GM21447 (cell line): Measurements from ENCODE around the gene HOXC11.
A peak's percentile ranks its signal among the peaks of the same experiment; 100 is the strongest.

Source experiments
- ATAC-seq: cut with Tn5 transposase; IDR thresholded peaks from one replicate; pipeline ENCODE4 v1.9.1; 2021; ENCODE audit not compliant: unreplicated experiment

The HOXC11 gene

DNA sequence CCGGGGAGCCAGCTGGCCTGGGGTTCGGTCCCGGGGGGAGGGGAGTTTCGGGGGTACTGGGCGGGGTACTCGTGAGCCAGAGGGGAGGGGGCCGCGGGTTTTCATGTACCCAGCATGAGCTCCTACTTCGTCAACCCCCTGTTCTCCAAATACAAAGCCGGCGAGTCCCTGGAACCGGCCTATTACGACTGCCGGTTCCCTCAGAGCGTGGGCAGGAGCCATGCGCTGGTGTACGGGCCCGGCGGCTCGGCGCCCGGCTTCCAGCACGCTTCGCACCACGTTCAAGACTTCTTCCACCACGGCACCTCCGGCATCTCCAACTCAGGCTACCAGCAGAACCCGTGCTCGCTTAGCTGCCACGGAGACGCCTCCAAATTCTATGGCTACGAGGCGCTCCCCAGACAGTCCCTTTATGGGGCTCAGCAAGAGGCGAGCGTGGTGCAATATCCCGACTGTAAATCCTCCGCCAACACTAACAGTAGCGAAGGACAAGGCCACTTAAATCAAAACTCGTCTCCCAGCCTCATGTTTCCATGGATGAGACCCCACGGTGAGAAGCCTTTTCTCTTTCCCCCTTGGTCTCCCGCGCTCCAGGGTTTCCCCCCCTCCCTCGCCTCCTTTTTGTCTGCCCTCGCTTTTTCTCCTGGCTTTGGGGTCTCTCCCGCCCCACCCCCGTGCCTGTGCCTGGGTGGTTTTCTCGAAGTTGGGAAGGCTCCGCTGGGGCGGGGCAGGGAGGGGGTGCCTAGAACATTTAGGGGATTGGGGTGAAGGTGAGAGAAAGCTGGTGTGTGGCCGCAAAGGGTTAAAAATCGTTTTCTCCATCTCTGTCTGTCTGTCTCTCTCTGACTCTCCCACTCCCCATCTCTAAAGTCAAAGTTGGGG is 36.5 kb downstream of the HOXC11 start:
- no peak for ATAC-seq

DNA sequence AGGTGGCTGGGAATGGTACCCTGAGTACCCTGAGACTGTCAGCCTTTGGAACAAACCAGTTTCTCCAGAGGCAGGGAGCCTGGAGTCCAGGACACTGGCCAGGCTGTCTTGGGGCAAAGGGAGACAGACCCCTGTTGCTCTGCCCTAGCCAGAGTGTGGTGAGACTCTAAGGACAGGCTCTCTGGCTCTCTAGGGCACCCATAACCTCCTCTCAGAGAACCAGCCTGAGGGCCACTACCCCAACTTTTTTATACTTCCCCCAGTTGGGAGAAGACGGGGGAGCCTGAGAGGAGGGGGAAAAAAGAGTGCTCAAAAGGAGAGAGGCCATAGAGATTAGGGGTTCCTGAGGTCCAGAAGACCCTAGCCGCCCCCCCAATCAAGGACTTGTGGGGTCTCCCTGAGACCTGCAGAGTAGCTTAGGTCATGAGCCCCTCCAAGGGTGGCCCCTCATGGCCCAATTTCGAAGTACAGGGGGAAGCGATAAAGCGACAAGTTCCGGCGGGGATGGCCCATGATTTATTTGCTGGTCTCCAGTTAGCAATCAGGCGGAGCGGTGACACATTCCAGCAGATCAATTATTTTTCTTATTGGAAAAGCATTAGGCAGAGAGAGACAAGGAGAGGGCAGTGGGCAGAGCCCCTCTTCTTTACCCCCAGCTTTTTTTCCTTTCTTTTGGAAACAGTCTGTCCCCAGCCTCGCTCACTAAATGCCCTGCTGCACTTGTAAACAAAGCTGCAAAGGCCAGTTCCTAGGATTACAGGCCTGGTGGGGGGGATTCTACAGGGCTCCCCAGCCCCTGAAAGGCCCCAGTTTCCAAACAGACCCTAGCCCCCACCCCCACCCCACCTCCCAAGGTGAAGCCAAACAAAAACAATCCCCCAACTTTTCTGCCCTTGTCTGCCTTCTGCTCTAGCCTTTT is 37.4 kb downstream of the HOXC11 start:
- ATAC-seq: no peak

DNA sequence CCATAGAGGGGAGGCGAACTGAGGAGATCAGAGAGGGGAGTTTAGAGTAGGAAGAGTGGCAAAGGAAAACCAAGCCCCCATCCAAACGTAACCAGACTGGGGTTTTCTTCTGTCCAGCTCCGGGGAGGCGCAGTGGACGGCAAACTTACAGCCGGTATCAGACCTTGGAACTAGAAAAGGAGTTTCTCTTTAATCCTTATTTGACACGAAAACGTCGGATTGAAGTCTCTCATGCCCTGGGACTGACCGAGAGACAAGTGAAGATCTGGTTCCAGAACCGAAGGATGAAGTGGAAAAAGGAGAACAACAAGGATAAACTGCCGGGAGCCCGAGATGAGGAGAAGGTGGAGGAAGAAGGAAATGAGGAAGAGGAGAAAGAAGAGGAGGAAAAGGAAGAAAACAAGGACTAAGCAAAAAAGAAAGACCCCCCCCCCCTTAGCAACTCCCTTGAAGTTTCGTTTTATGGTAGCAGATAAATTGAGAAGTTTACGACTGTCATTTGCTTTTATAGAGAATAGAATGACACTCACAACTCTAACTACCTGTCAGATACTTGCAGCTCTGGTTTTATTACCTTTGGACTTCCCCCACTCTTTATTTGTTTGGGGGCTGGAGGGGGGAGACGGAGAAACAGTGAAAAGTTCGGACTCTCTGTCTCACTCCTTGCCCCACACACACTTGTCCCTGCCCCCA is 38.2 kb downstream of the HOXC11 start:
- no peak for ATAC-seq

DNA sequence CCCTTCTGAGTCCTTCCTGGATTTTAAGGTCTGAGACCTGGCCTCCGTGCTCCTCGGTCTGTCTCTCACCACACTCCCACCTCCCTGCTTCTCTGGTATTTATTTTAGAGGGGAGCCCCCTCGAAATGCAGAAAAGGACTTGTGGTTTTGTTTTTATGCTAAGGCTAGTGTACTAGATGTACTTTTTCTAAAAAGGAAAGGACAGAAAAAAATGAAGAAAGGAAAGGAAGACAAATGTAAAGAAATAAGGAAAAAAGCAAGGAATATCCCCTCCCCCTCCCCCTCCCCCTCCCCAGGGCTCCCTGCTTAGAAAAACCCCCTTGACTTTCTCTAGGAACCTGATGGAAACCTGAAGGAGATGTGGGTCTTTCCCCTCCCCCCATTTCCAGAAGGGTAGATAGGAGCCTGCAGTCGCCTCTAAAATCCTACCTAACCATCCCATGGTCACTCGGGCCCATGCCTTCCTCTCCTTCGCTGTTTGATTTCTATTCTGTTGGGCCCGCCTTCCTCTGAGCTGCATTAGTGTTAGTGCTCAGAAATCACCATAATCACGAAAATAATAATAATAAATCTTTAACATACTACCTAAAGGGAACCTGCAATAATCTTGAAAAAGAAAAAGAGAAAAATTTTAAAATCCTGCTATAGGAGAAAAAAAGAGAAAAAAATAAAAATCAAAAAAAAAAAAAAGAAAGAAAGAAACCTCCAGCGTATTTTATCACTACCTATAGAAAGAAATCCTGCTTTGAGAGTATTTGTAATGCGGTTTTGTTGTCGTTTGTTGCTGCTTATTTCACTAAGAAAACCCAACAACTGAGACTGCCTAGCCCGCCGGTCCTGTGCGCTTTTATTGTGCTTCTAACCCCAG is 39.0 kb downstream of the HOXC11 start:
- no peak for ATAC-seq

DNA sequence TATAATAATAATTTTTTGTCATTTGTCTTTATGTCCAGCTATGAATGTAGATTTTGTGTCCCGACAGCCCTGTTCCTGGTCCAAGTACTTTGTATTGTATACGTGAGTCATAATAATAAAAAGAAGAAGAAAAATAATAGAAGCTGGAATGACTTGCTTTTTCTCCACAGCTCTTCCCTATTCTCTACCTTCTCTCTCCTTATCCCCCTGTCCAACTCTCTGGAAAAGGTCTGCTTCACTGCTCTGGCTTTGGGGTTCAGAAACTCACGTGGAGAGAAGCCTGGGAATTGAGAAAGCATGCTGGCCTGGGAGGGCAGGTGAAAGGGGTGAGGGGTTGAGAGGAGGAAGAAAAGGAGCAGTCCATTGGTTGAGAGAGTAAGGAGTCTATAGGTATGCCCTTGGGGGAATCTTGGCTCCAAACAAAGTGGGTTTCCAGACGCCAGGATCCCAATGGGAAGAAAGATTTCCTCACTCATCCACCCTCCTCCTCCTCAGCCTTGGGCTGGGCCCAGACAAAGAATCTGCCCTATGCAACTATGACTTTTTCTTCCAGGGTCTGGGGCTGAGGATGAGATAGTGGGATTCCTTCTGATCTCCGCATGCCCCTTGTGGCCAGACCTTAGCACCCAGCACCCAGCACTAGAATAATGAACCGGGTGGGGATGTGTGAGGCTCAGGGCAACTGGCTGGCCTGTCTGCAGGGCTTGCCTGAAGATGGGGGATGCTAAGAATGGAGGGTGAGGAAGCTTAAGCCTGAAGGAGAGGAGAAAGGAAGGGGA is 39.9 kb downstream of the HOXC11 start:
- no peak for ATAC-seq

DNA sequence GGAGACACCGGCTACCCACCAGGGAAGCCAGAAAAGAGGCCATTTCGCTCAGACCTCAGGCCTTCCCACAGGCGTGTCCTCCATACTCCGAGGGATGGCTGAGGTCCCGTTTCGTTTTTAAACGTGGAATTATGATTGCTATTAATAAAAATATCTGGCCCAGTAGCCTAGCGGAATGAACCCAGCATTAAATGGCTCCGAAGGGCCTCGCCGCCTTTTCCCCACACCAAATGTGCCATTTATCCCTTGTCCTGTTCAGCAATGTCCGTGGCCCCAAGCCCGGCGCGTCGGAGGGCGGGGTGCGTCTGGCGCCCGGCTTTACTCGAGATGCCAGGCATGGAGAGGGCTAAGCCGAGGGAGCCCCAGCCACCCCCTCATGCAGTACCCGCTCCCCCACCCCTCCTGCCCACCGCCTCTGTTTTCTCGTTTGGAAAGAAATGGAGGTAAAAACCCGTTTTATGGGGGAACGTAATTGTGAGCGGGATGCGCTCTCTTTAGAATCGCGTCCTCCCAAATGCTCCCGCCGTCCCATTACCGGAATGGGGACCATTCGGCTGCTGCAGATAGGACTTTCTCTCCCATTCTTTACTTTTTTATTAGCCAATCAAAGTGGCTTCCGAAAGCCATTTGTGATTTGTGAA is 41.6 kb downstream of the HOXC11 start:
- no peak for ATAC-seq

DNA sequence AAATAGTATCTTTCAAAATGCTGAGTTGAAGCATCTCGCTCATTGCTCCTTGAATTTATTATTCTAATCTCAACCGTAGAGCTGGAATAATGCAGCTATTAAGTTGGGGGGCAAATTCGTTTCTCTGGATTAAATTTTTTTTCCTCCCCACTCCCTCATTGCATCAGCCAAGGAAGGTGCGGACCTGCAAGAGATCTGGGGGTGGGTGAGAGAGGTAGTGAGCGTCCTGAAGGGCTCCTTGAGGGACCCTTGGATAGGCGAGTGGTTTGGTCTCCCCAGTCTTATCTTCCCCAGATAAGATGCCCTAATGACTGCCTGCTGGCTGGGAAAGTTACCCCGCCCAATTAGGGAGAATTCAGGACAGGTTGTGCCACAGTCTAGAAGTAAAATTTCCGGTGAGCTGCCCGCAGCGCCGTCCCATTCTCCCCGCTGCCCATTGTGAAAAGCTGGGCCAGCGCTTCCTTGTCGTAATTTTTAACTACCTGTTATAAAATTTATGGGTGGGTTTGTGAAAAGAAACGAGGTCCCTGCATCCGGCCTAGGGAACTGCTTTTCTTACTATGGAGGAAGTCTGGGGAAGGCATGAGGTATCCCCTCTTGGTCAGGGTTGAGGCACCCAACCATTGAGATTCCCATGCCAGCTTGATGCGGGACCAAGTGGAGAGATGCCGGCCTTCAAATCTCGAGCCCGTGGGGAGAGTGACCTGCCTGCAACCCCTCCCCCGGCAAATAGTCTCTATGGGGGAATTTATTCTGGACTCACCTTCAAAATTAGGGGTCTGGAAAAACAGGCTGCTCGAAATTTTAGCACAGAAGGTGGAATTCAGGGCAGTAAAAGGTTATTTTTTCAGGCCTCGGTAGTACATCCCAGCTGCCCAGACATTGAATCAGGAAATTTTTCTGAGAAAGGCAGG is 42.3 kb downstream of the HOXC11 start:
- no peak for ATAC-seq

DNA sequence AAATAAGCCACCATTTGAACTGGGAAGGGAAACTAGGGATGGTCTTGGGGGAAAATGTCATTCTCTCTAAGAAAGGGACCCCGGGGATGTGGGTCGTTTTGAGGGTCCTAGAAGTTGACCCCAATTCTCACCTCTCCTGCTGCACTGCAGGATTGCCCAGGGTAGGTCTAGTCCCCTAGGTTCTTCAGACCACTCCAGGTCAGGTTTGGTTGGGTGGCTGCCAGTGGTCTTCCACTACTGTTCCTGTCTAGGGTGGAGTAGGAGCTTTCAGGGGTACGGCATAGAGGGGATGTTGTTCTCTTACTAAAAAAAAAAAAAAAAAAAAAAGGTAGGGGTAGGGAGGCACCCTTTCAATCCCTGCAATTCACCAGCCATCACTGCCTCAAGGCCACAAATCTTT is 43.1 kb downstream of the HOXC11 start:
- ATAC-seq: no peak

DNA sequence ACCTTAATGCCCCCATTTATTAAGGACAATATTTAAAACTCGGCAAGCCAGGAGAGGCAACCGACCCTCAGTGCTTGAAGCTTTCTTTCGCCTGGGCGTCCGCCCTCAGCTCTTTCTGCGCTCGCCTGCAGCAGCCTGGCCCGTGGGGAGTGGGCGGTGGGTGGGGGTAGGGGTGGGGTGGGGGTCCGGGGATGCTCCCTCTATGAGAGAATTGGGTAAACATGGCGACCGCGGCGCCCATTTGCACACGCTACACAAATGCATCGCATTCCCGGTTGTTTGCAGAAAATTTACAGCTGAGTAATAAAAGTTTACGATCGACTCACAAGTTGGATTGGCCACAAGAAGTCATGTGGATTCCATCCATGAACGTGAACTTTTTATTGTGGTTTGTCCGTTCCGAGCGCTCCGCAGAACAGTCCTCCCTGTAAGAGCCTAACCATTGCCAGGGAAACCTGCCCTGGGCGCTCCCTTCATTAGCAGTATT is 43.6 kb downstream of the HOXC11 start:
- no peak for ATAC-seq

DNA sequence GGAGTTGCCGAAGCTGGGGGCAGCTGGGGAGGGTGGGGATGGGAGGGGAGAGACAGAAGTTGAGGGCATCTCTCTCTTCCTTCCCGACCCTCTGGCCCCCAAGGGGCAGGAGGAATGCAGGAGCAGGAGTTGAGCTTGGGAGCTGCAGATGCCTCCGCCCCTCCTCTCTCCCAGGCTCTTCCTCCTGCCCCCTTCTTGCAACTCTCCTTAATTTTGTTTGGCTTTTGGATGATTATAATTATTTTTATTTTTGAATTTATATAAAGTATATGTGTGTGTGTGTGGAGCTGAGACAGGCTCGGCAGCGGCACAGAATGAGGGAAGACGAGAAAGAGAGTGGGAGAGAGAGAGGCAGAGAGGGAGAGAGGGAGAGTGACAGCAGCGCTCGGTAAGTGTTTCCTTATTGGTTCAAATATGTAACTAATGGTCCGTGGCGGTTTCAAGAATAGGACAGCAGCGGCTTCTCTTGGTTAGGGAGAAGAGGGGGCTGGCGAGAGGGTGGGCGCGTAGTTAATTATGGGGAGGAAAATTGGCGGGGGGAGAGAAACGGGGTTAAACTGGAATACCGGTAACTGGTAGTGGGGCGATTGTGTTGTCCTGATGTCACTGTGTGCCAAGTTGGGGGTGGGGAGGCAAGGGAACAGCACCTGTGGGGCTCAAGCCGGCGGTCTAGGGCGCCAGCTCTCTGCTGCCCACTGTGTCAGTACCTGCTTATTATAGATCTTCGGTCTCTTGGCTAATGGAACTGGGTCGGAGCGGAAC is 44.3 kb downstream of the HOXC11 start:
- ATAC-seq: peak; percentile 35

DNA sequence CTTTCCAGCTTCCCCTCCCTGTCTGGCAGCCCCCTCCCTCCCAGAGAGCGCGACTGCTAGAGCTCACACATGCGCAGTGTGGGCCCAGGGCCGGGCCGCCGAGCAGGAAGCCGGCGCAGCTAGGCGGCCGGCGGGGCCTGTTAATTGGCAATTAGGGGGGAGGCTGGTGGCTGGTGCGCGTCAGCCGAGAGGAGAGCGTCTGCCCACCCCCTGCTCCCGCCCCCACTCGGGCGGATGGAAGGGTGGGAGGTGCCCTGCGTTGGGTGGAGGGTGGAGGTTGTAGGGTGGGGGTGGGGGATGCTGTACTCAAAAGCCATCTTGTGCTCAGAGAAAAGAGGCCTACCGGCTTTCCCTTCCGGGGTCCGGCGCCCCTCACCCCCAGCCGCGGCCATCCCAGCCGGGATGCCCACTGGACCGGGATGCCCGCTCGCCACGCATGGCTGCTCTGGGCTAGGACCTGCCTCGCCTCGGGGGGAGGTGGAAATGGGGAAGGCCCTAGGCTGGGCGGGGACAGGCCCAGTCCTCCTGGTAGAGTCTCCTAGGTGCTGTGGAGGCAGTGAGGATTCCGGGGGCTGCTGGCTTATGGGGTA is 45.0 kb downstream of the HOXC11 start:
- peak; percentile 61 for ATAC-seq

DNA sequence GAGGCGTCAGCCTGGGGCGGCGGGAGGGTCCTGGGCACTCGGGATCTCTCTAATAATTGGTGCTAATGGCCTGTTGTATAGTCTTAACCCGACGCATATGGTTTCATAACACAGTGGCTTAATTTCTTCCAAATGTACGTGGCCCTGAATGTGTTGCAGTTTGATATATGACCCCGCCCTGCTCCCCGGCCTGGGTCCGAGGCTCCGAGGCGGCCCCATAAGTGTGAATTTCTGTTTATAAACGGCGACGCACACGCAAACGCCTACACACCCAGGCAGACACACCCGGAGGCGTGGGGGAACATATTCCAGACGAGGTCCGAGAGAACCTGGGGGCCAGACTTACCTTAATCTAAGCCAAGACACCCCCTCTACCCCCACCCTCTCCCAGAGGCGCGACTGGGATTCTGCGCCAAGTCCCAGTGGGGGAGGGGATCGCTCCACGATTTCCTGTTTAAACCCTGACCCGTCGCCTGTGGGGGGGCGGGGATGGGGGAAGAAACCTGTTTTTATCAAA is 45.6 kb downstream of the HOXC11 start:
- no peak for ATAC-seq

DNA sequence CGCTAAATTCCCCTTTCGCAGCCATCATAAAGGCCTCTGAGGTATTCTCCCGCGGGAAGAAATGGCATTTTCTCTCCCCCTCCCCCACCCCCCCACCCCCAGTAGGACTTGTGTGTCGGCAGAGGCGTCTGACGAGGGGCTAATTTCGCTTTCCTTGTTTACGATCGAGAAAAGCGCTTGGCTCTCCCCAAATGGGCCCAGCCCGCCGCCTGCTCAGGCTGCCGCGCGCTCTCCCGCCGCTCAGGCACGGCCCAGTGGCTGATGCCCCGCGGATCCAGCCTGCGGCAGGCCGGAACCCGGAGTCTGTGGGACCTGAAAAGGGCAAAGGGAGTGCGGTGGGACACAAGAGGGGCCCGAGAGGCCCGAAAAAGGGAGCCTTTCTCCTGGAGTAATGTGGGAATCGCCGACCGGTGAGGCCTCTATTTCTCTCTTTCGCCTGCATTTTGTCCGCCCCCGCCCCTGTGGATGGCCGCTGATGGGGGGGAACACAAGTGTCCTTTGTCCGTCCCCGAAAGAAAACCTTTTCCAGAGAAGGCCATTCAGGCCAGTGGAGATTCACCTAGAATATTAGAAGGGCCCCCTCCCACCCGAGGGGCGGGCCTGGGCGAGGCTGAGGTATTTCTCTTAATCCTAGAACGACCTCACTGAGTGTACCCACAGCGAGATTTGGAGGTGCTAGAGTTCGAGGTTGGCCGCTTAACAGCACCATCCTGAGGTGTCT is 46.3 kb downstream of the HOXC11 start:
- ATAC-seq: no peak

DNA sequence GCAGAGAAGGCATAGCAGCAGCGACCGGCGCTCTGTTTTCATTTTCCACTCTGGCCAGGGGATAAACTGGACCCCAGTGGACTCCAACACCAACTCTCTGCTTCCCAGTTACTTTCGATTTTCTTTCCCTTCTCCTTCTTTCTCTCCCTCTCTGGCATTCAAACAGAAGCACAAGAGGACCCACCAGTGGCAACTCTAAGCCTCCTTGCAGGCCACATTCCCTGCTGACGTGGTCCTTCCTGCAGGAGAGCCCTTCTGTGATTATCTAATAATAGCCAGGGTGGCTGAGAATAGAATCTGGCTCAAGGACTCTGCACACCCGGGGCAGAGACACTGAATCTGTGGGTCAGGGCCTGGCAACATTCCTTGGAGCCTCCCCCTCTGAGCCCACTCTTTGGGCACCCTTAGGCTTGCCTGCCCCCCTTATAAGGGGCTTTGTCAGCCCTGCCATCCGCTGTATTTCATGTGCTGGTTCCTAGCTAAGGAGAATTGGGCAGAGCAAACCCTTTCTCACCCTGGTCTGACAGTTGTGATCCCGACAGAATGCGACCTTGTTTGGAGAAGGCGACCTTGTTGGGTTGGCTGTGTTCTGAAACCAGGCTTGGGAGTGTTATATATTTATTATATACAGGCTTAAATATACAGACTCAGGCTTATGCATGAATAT is 47.1 kb downstream of the HOXC11 start:
- ATAC-seq: no peak

DNA sequence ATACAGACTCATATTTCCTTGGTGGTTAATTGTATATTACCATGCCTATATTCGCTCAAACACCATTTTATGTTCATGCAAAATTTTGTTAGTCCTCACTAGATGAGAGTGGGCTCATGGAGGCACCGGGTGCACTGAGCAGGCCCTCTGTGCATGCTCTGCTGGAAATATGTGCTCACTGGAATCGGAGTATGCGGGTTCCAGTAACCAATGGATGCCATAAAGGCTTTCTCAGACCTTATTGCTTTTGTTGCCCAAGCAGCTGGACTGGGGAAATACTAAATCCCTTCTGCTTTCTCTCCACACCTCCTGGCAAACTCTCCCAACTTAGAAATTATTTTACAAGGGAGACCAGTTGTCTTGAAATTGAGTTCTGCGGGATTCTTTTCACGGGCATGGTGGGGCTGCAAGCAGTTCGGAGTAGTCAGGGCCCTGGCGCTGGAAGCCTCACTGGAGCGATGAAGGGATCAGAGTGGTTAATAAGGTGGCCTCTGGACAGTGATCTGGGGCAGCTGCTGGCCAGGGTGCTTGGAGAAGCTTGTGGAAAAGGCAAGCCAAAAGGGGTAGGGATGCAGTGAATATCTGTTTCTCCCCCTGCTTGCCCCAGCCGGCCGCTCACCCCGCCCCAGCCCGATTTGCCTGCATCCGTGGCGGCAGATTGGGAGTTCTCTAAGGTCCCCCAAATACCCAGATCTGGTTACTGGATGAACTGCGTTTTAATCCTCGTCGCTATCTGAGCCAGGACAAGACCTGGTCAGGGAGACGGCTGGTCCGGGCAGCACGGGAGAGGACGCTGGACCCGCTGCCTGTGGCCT is 47.9 kb downstream of the HOXC11 start:
- no peak for ATAC-seq
